BLaER1 (cell line): ENCODE data around the gene NDP.
A peak's percentile ranks its signal among the peaks of the same experiment; 100 is the strongest.

Source experiments
- H3K27ac ChIP-seq: shearing (Covaris generic); formaldehyde crosslinking; 2 replicates; pipeline ENCODE4 v1.8.1; 2022
- H3K27me3 ChIP-seq: shearing (Covaris generic); formaldehyde crosslinking; 2 replicates; pipeline ENCODE4 v1.8.1; 2022
- H3K36me3 ChIP-seq: shearing (Covaris generic); formaldehyde crosslinking; 2 replicates; pipeline ENCODE4 v1.8.1; 2022
- H3K4me1 ChIP-seq: shearing (Covaris generic); formaldehyde crosslinking; 2 replicates; pipeline ENCODE4 v1.8.1; 2022
- H3K4me2 ChIP-seq: shearing (Covaris generic); formaldehyde crosslinking; 2 replicates; pipeline ENCODE4 v1.8.1; 2022
- H3K4me3 ChIP-seq: shearing (Covaris generic); formaldehyde crosslinking; 2 replicates; pipeline ENCODE4 v1.8.1; 2022
- H3K9ac ChIP-seq: shearing (Covaris generic); formaldehyde crosslinking; 2 replicates; pipeline ENCODE4 v1.8.1; 2022
- H3K9me3 ChIP-seq: shearing (Covaris generic); formaldehyde crosslinking; 2 replicates; pipeline ENCODE4 v1.8.1; 2022
- H4K20me1 ChIP-seq: shearing (Covaris generic); formaldehyde crosslinking; 2 replicates; pipeline ENCODE4 v1.8.1; 2022
- Cebpa-rat ChIP-seq: shearing (Covaris generic); IDR thresholded peaks from 2 replicates; pipeline ENCODE4 v1.8.1; 2022

Gene NDP

DNA sequence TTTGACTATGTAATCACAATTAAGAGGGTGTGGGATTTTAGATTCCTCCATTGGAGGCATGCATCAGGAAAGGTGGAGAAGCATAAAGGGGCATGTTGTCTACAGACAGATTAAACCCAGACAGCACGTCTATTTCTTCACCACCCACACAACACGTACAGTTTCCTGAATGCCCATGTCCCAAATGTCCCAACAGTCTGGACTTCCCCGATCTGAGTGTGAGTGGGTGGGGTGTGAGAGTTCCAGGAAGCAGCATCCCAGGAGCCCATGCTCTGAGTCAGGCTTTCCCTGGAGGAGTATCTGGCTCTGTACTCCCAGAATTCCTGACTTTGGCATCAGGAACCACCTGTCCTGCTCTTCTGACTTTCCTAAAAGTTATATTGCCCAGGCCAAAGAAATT is 30.8 kb upstream of the NDP start:
- Histone ChIP-seq H3K27ac (no peak overlapping the region), H4K20me1 (no peaks in the 10 kb centered on the region), H3K9me3 (peaks cover 3% of the 10 kb centered on the region; the same call in 1 of the 2 replicates), H3K4me2 (no peak overlapping the region), H3K36me3 (no peaks in the 10 kb centered on the region), H3K4me3 (no peak overlapping the region), H3K4me1 (peaks cover 7% of the 10 kb centered on the region), H3K9ac (no peak overlapping the region), H3K27me3 (no peaks in the 10 kb centered on the region)
- no peak for TF ChIP-seq Cebpa-rat

DNA sequence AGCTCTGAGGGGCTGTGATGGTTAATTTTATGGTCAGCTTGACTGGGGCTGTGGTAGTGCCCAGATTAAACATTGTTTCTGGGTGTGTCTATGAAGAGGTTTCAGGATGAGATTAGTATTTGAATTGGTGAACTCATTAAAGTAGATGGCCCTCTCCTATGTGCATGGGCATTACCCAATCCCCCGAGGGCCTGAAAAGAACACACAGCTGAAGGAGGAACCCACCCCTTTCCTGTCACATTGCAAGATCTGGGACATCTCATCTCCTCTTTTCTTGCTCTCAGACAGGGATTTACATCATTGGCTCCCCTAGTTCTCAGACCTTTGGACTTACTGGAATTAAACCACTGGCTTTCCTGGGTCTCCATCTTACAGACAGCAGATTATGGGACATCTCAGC is 29.4 kb upstream of the NDP start:
- H3K9me3 ChIP-seq = peaks cover 3% of the 10 kb centered on the region; the same call in 1 of the 2 replicates
- H3K4me1 ChIP-seq = peaks cover 7% of the 10 kb centered on the region
- H4K20me1 ChIP-seq = no peaks in the 10 kb centered on the region
- H3K9ac ChIP-seq = no peak overlapping the region
- peak overlapping the region; percentile 21 for H3K4me2 ChIP-seq
- no peak overlapping the region for H3K27ac ChIP-seq
- H3K4me3 ChIP-seq = no peak overlapping the region
- no peak for TF ChIP-seq Cebpa-rat
- no peaks in the 10 kb centered on the region for H3K27me3 ChIP-seq
- H3K36me3 ChIP-seq = no peaks in the 10 kb centered on the region

DNA sequence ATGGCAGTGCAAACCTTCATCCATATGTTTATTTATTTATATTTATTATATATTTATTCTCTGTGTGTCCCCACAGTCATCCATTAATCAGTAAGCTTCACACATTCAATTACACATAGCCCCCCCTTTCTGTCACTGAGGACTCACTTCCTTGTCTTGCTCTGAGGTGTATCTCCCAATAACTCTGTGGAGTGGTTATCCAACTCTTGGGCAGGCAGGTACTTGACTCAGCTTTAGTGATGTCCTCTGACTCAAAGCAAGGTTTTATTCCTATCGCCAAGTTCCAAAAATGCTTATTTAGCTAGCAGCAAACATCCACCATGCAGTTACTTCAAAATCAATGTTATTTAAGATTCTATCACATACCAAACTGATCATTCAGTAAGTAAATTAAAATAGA is 25.2 kb upstream of the NDP start:
- Histone ChIP-seq H3K9me3 (peaks cover 3% of the 10 kb centered on the region; the same call in 1 of the 2 replicates), H4K20me1 (no peaks in the 10 kb centered on the region), H3K4me1 (peaks cover 7% of the 10 kb centered on the region), H3K27me3 (no peaks in the 10 kb centered on the region), H3K27ac (no peak overlapping the region), H3K4me3 (no peak overlapping the region), H3K9ac (no peak overlapping the region), H3K4me2 (no peak overlapping the region), H3K36me3 (no peaks in the 10 kb centered on the region)
- no peak for TF ChIP-seq Cebpa-rat

DNA sequence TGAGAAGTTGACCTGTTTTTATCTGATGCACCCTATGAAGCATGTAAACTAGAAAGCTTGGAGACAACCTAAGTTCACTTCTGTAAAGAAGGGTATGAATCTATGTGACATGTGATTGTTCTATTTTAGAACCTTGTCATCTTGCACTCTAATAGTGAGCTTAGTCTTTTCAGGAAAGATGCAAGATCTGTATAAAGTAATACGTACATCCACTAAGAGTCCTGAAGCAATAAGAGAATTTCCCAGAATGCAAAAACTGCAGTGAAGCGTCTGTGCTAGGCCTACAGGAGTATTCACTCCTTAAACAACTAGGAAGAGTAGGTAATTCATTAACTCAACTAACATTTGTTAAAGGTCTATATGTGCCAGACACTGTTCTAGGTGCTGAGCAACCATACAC is 23.3 kb upstream of the NDP start:
- TF ChIP-seq Cebpa-rat = no peak
- peaks cover 3% of the 10 kb centered on the region; the same call in 1 of the 2 replicates for H3K9me3 ChIP-seq
- no peaks in the 10 kb centered on the region for H3K4me1 ChIP-seq
- H3K27me3 ChIP-seq = no peaks in the 10 kb centered on the region
- no peaks in the 10 kb centered on the region for H4K20me1 ChIP-seq
- no peak overlapping the region for H3K4me2 ChIP-seq
- H3K36me3 ChIP-seq = no peaks in the 10 kb centered on the region
- H3K27ac ChIP-seq = no peak overlapping the region
- H3K4me3 ChIP-seq = no peak overlapping the region
- no peak overlapping the region for H3K9ac ChIP-seq

DNA sequence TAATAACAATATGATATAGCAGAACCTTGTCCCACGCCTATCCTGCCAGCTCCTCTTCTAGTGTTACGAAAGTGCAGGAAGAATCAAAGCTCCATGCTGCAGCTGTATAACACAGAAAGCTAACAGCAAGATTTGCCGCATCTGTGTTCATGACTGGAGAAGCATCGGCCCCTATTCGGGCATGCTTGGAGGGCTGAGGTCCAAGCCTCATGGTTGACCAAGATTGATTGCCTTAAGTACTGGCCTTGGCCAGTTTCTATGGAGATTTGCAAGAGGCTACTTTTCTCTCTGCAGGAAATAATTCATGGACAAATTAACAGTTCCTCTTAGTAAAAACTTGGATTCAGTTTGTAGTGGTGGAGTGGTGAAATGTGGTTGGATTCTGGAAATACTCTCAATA is 12.9 kb upstream of the NDP start:
- no peaks in the 10 kb centered on the region for H3K36me3 ChIP-seq
- H3K27ac ChIP-seq = no peak overlapping the region
- no peaks in the 10 kb centered on the region for H3K27me3 ChIP-seq
- no peak overlapping the region for H3K4me2 ChIP-seq
- no peaks in the 10 kb centered on the region for H3K4me1 ChIP-seq
- H3K9ac ChIP-seq = no peak overlapping the region
- no peak overlapping the region for H3K4me3 ChIP-seq
- TF ChIP-seq Cebpa-rat = no peak
- no peaks in the 10 kb centered on the region for H4K20me1 ChIP-seq
- no peaks in the 10 kb centered on the region for H3K9me3 ChIP-seq

DNA sequence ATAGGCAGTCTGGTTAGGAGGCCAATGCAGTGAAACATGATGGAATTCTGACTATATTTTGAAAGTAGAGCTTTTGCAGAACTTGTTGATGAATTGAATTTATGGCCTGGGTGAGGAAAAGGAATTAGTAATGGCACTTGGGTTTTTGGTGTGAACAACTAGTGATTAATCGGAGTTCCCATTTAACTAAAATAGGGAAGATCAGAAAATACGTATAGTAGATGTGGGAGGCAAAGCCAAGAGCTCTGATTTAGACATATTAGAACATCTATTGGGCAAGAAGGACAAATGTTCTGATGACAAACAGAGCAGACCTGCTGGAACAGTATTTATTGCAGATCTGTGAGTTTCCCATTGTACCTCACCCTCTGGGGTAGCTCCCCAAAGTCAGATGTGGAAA is 12.3 kb upstream of the NDP start:
- H3K9me3 ChIP-seq = no peaks in the 10 kb centered on the region
- H3K4me2 ChIP-seq = no peak overlapping the region
- H3K4me1 ChIP-seq = no peaks in the 10 kb centered on the region
- no peak overlapping the region for H3K27ac ChIP-seq
- no peak overlapping the region for H3K4me3 ChIP-seq
- no peaks in the 10 kb centered on the region for H3K27me3 ChIP-seq
- no peaks in the 10 kb centered on the region for H4K20me1 ChIP-seq
- H3K9ac ChIP-seq = no peak overlapping the region
- H3K36me3 ChIP-seq = no peaks in the 10 kb centered on the region
- TF ChIP-seq Cebpa-rat = no peak

DNA sequence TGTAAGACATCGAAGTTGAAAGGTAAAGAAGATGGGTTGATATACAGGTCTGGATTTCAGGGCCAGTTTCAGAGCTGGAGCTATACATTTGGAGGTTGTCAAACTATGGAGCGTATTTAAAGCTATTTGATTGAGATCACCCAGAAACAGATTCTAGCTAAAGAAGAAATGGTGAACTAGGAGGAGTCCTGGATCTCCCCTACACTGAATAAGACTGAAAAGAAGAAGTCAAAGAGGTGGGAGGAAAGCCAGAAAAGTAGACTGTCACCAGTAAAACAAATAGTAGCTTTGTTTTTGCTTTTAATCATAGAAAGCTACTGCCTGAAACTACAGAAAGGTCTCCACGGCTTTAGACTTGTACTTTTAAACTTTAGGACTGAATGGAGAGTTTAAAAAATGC is 5.0 kb upstream of the NDP start:
- Histone ChIP-seq H3K9ac (no peak overlapping the region), H3K36me3 (no peaks in the 10 kb centered on the region), H3K9me3 (no peaks in the 10 kb centered on the region), H3K27me3 (peaks cover 3% of the 10 kb centered on the region; the same call in 1 of the 2 replicates), H3K4me2 (no peak overlapping the region), H3K4me1 (no peaks in the 10 kb centered on the region), H3K4me3 (no peak overlapping the region), H3K27ac (no peak overlapping the region), H4K20me1 (no peaks in the 10 kb centered on the region)
- TF ChIP-seq Cebpa-rat = no peak

DNA sequence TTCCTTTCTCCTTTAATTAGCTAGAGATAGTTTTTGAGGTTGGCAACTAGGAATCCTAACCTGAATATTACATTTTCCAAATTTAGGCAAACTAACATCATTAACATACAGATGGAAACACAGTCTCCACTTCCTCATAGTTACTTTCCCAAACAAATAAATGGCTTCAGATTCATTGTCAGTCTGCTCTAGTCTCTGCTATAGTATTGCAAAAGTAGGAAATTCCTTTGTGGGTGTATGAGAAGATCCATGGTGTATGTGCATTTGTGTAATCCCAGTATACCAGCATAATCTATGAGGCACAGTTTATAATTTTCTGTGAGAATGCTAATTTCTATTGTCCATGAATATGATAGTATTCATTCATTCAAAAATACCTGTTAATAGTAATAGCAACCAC is 3.0 kb upstream of the NDP start:
- no peak for TF ChIP-seq Cebpa-rat
- H3K4me2 ChIP-seq = no peak overlapping the region
- H3K9me3 ChIP-seq = no peaks in the 10 kb centered on the region
- H3K36me3 ChIP-seq = no peaks in the 10 kb centered on the region
- no peak overlapping the region for H3K27ac ChIP-seq
- H3K9ac ChIP-seq = no peak overlapping the region
- H3K27me3 ChIP-seq = peaks cover 3% of the 10 kb centered on the region
- no peak overlapping the region for H3K4me3 ChIP-seq
- no peaks in the 10 kb centered on the region for H4K20me1 ChIP-seq
- no peaks in the 10 kb centered on the region for H3K4me1 ChIP-seq

DNA sequence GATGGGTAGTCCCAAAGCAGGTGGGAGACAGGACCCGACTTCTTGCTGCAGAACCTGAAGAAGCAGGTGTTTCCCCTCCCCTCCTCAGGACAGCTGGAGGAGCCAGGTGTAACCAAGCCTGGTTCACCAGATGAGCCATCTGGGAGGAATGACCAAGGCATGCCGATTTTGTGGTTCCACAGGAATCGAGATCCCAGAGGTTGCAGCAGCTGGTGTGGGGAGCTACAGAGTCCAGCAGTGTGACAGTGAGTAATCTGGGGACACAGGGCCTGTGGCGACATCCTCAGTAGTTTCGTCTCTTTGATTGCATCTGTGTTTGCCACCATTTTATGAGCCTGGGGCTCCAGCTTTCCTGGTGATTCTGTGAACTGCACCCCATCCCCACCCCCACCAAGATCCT is 2.6 kb upstream of the NDP start:
- Histone ChIP-seq H3K4me1 (no peaks in the 10 kb centered on the region), H3K9ac (no peak overlapping the region), H3K4me2 (no peak overlapping the region), H3K9me3 (no peaks in the 10 kb centered on the region), H3K4me3 (no peak overlapping the region), H3K36me3 (no peaks in the 10 kb centered on the region), H4K20me1 (no peaks in the 10 kb centered on the region), H3K27me3 (peaks cover 3% of the 10 kb centered on the region), H3K27ac (no peak overlapping the region)
- no peak for TF ChIP-seq Cebpa-rat

DNA sequence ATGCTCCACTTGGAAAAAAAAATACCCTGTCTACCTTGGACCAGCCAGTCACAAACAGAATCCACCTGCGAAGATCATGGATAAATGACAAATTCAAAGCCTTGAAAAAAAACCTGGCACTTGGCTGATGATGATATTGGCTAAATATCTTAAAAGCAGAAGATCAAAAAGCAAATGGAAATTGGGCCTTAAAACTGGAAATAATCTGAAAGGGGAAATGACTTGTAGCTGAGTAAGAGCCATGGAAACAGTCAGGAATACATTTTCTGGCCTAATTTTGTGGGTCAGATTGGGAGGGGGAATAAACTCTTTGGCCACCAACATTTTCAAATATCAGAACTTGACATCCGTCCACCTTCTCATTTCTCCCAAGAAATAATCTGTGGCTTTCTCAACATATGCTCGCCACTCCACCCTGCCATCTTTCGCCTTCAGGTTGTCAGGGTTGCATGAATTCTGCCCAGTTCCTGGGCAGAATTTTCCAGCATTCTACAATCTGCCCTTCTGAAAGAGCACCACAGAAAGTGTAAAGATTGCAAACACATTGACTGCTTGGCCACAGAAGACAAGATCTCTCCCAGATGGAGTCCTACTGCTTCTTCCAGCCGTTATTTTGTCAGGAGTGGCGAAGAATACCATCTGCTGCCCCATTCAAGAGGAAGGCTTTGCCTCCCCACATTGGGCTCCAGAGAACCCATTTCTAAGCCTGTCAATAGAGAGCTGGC is 1.7 kb upstream of the NDP start:
- no peak overlapping the region for H3K9ac ChIP-seq
- no peak overlapping the region for H3K4me2 ChIP-seq
- no peak for TF ChIP-seq Cebpa-rat
- no peak overlapping the region for H3K27ac ChIP-seq
- peaks cover 8% of the 10 kb centered on the region for H3K27me3 ChIP-seq
- H4K20me1 ChIP-seq = no peaks in the 10 kb centered on the region
- no peaks in the 10 kb centered on the region for H3K36me3 ChIP-seq
- H3K4me1 ChIP-seq = no peaks in the 10 kb centered on the region
- no peak overlapping the region for H3K4me3 ChIP-seq
- H3K9me3 ChIP-seq = no peaks in the 10 kb centered on the region

DNA sequence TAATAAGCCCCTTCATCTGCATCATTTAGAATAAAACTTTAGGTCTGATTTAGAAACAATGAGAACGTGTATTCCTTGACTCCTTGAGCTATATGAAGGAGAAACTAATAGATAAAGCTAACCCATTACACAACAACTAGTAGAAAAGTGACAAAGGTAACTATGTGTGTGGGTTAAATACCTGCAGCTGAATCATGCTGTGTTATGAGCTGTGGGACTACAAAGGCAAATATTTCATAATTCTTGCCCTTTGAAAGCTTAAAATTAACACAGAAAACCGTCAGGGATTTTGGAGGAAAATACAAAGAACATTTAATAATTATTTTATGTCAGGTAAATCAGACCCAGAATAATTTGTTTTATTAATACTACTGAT is 898 bp upstream of the NDP start:
- Histone ChIP-seq H3K4me1 (no peaks in the 10 kb centered on the region), H3K9ac (no peak overlapping the region), H3K27me3 (peaks cover 16% of the 10 kb centered on the region), H3K36me3 (no peaks in the 10 kb centered on the region), H3K9me3 (no peaks in the 10 kb centered on the region), H3K4me2 (no peak overlapping the region), H3K27ac (no peak overlapping the region), H4K20me1 (no peaks in the 10 kb centered on the region), H3K4me3 (no peak overlapping the region)
- TF ChIP-seq Cebpa-rat = no peak
